ENCODE results near the gene AFAP1L1.

DNA sequence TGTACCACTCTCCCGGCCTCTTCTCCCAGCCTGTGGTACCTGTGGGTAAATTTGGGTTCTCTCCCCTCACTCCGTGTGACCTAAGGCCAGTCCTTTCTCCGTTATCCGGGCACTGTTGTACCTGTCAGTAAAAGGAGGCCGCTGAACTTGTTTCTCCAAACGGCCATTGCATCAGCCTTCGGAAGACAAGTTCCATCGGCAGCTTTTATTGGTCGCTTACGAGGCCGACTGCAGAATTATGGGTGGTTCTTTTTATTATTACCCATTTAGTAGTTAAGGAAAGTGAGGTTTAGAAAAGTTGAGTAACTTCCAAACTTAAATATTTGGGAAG, 74.2 kb downstream of the AFAP1L1 start:
- TF ChIP-seq, protein P1, sequence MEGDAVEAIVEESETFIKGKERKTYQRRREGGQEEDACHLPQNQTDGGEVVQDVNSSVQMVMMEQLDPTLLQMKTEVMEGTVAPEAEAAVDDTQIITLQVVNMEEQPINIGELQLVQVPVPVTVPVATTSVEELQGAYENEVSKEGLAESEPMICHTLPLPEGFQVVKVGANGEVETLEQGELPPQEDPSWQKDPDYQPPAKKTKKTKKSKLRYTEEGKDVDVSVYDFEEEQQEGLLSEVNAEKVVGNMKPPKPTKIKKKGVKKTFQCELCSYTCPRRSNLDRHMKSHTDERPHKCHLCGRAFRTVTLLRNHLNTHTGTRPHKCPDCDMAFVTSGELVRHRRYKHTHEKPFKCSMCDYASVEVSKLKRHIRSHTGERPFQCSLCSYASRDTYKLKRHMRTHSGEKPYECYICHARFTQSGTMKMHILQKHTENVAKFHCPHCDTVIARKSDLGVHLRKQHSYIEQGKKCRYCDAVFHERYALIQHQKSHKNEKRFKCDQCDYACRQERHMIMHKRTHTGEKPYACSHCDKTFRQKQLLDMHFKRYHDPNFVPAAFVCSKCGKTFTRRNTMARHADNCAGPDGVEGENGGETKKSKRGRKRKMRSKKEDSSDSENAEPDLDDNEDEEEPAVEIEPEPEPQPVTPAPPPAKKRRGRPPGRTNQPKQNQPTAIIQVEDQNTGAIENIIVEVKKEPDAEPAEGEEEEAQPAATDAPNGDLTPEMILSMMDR (conservative IDR thresholded peaks at IDR 0.05; ENCODE audit: low read length) = no peak
- TF ChIP-seq EZH2phosphoT487 (IDR thresholded peaks at IDR 0.05; ENCODE audit: borderline replicate concordance, low read depth, low read length) = no peak

Data from OCI-LY7 (cell line).